GM23248 (cell line): ENCODE measurements around the gene CCL28. TPM values are rescaled to one million over a fixed set of nuclear protein-coding genes. Genes with fewer than 3 reads are reported as not detected.

Experiments used
- DNase-seq: peaks from one replicate; pipeline ENCODE4 v3.0.0-alpha.2; 2015
- H2AFZ ChIP-seq: fragments of 200-600 bp; sonication (generic); 2 replicates; pipeline ENCODE4 v1.6.1; 2016; ENCODE audit warnings: antibody characterized with exemption
- H3F3A ChIP-seq: fragments of 200-600 bp; sonication (generic); 2 replicates; pipeline ENCODE4 v1.6.1; 2016; ENCODE audit warnings: mild to moderate bottlenecking, antibody characterized with exemption, mixed run types; ENCODE audit not compliant: insufficient read depth
- H3K27ac ChIP-seq: fragments of 200-600 bp; sonication (generic); 2 replicates; pipeline ENCODE4 v1.5.1; 2016; ENCODE audit warnings: mild to moderate bottlenecking
- H3K27me3 ChIP-seq: fragments of 200-600 bp; sonication (generic); replicated peaks from 2 replicates; pipeline ENCODE4 v1.6.1; 2016; ENCODE audit warnings: mild to moderate bottlenecking; ENCODE audit not compliant: insufficient read depth
- H3K36me3 ChIP-seq: fragments of 200-600 bp; sonication (generic); 2 replicates; pipeline ENCODE4 v1.6.1; 2016; ENCODE audit warnings: low read depth, mild to moderate bottlenecking
- H3K4me1 ChIP-seq: fragments of 200-600 bp; sonication (generic); 2 replicates; pipeline ENCODE4 v1.6.1; 2016; ENCODE audit warnings: mild to moderate bottlenecking; ENCODE audit not compliant: insufficient read depth
- H3K4me2 ChIP-seq: fragments of 200-600 bp; sonication (generic); one replicate; pipeline ENCODE4 v1.6.1; 2016; ENCODE audit warnings: mild to moderate bottlenecking; ENCODE audit not compliant: unreplicated experiment
- H3K4me3 ChIP-seq: fragments of 200-600 bp; sonication (generic); 2 replicates; pipeline ENCODE4 v1.5.1; 2016; ENCODE audit warnings: mild to moderate bottlenecking
- H3K79me2 ChIP-seq: fragments of 200-600 bp; sonication (generic); 2 replicates; pipeline ENCODE4 v1.6.1; 2016; ENCODE audit warnings: mild to moderate bottlenecking; ENCODE audit not compliant: insufficient read depth
- H3K9ac ChIP-seq: fragments of 200-600 bp; sonication (generic); 2 replicates; pipeline ENCODE4 v1.6.1; 2016; ENCODE audit warnings: mild to moderate bottlenecking
- H3K9me2 ChIP-seq: fragments of 200-600 bp; sonication (generic); 2 replicates; pipeline ENCODE4 v1.6.1; 2016; ENCODE audit warnings: mixed run types, mild to moderate bottlenecking, moderate library complexity; ENCODE audit not compliant: insufficient read depth
- H3K9me3 ChIP-seq: fragments of 200-600 bp; sonication (generic); one replicate; pipeline ENCODE4 v1.6.1; 2017; ENCODE audit warnings: low read depth
- H4K20me1 ChIP-seq: fragments of 200-600 bp; sonication (generic); 2 replicates; pipeline ENCODE4 v1.6.0; 2016; ENCODE audit not compliant: insufficient read depth
- EZH2 ChIP-seq: fragments of 200-600 bp; sonication (generic); IDR thresholded peaks from 2 replicates; pipeline ENCODE4 v1.6.1; 2018; ENCODE audit warnings: antibody characterized with exemption, mild to moderate bottlenecking; ENCODE audit not compliant: insufficient read depth, poor library complexity, severe bottlenecking
- EZH2phosphoT487 ChIP-seq: fragments of 200-600 bp; sonication (generic); IDR thresholded peaks from 2 replicates; pipeline ENCODE4 v1.6.1; 2018; ENCODE audit warnings: antibody characterized with exemption, moderate library complexity, mild to moderate bottlenecking, low read depth; ENCODE audit not compliant: insufficient read depth
- WGBS, 2 experiments: methylation state at CpG; one replicate each; pipeline ENCODE4 v1.1.6; 2015 to 2017; ENCODE audit warnings: low lambda C conversion rate in 2 of 2, low coverage in 1 of 2; ENCODE audit errors: missing lambda C conversion rate in 2 of 2; 5-methylcytosine and 5-hydroxymethylcytosine counted together
- in situ Hi-C: fragments of 300-500 bp; cut with MboI; formaldehyde crosslinking; loops from 2 replicates; pipeline ENCODE4 v1.15.0; 2020
- polyA plus RNA-seq: library from polyadenylated mRNA; unstranded; fragments of >200 nt; fragmentation: Nextera tagmentation; extraction: Ambion mirVana; gene quantifications from 2 replicates; pipeline ENCODE4 v1.2.1, GENCODE V29; 2016
- total RNA-seq: library from RNA; depleted of rRNA; stranded (reverse); fragments of >200 nt; shearing (Covaris generic); gene quantifications from 2 replicates; pipeline ENCODE4 v1.2.3, GENCODE V29; 2014

The CCL28 gene
- total and polyA plus RNA-seq, 2 experiments from 2014 or later, result 1.3 to 1.4 TPM

DNA sequence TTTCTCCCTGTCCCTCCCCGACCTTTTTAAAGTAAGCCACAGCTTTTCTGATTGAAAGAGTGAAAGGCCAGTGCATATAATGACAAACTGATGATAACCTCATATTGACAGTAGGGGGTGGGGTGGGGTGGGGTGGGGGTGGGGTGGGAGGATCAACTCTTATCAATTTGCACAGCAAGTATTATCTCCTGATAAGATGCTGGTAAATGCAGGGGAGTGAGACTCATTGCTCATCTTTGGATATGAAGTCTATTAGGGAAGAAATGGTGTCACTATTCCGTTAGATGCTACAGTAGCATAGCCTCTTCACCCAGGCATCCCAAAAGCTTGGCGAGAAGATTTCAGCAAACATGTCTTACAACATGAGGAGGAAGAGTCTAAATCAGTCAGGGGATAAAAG lies 60.1 kb downstream of the CCL28 start:
- Histone ChIP-seq H3K4me2 (no peak overlapping the region), H3K4me3 (no peak overlapping the region), H3K4me1 (no peaks in the 10 kb centered on the region), H3K9ac (no peak overlapping the region), H3K9me3 (no peaks in the 10 kb centered on the region), H3K79me2 (no peaks in the 10 kb centered on the region), H2AFZ (no peak overlapping the region), H4K20me1 (no peaks in the 10 kb centered on the region), H3K9me2 (no peaks in the 10 kb centered on the region), H3F3A (no peaks in the 10 kb centered on the region), H3K27me3 (0 out of 2 replicates have a peak, but pooled peaks cover 4% of the 10 kb centered on the region), H3K36me3 (no peaks in the 10 kb centered on the region), H3K27ac (no peak overlapping the region)
- TF ChIP-seq EZH2 (no peak), EZH2phosphoT487 (no peak)
- DNase-seq, result no peak
- in situ Hi-C loops, result no loop called here
- WGBS, 2 experiments, result 26 to 39% methylated on average over 3 of the region's 3 CpGs

DNA sequence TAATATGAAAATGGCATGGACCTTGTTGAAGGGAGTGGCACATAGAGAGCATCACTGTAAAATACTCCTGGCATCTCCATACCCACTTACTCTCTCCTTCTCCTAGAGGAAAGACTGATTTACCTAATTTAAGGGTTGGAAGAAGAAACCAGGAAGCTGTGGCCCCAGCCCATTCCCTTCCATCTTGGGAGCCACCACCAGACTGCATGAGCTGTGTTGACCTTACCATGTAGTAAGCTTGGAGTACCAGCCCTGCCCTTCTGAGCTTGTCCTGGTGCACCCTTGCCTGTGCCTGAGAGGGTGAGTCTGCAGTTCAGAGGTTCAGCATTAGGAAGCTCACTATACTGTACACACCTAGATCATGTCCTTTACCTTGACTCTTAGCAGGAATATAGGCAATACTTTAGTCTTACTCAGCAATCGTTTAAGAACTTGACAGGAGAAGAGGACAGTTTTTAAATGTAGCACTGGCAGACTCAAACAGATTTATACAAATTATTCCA lies 63.3 kb downstream of the CCL28 start:
- TF ChIP-seq EZH2phosphoT487 (no peak), EZH2 (no peak)
- no peaks in the 10 kb centered on the region for H3K9me3 ChIP-seq
- H3K9me2 ChIP-seq, result no peaks in the 10 kb centered on the region
- in situ Hi-C loops, result no loop called here
- H3K36me3 ChIP-seq, result no peaks in the 10 kb centered on the region
- no peaks in the 10 kb centered on the region for H3K4me1 ChIP-seq
- 50 to 78% methylated on average over 1 of the region's 1 CpG for WGBS, 2 experiments
- H3K27me3 ChIP-seq, result 0 out of 2 replicates have a peak, but pooled peaks cover 4% of the 10 kb centered on the region
- H3F3A ChIP-seq, result no peaks in the 10 kb centered on the region
- no peaks in the 10 kb centered on the region for H4K20me1 ChIP-seq
- H3K79me2 ChIP-seq, result no peaks in the 10 kb centered on the region
- no peak overlapping the region for H3K4me3 ChIP-seq
- no peak for DNase-seq
- H3K4me2 ChIP-seq, result no peak overlapping the region
- H3K9ac ChIP-seq, result no peak overlapping the region
- H2AFZ ChIP-seq, result no peak overlapping the region
- H3K27ac ChIP-seq, result no peak overlapping the region

DNA sequence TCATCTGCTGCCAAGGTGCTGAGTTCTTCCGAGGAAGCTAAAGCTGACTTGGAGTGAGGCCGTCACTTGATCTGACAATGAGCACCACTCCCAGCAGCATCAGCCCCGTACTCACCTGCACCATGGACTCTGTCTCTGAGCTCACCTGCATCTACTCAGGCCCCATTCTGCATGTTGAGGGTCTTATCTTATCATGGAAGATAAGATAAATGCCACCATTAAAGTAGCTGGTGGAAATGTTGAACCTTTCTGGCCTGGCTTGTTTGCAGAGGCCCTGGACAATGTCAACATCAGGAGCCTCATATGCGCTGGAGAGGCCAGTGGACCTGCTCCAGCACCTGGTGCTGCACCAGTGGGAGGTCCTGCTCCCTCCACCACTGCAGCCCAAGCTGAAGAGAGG lies 64.0 kb downstream of the CCL28 start:
- H3K79me2 ChIP-seq, result no peaks in the 10 kb centered on the region
- no peak overlapping the region for H3K4me3 ChIP-seq
- H3K4me2 ChIP-seq, result no peak overlapping the region
- TF ChIP-seq EZH2 (no peak), EZH2phosphoT487 (no peak)
- no peaks in the 10 kb centered on the region for H4K20me1 ChIP-seq
- in situ Hi-C loops, result no loop called here
- H3K9ac ChIP-seq, result no peak overlapping the region
- H3K9me2 ChIP-seq, result no peaks in the 10 kb centered on the region
- H3K4me1 ChIP-seq, result no peaks in the 10 kb centered on the region
- WGBS, 2 experiments, result 67 to 69% methylated on average over 4 of the region's 4 CpGs
- H3K27ac ChIP-seq, result no peak overlapping the region
- no peak overlapping the region for H2AFZ ChIP-seq
- no peaks in the 10 kb centered on the region for H3K9me3 ChIP-seq
- H3F3A ChIP-seq, result no peaks in the 10 kb centered on the region
- DNase-seq, result no peak
- no peaks in the 10 kb centered on the region for H3K36me3 ChIP-seq
- H3K27me3 ChIP-seq, result 0 out of 2 replicates have a peak, but pooled peaks cover 4% of the 10 kb centered on the region

DNA sequence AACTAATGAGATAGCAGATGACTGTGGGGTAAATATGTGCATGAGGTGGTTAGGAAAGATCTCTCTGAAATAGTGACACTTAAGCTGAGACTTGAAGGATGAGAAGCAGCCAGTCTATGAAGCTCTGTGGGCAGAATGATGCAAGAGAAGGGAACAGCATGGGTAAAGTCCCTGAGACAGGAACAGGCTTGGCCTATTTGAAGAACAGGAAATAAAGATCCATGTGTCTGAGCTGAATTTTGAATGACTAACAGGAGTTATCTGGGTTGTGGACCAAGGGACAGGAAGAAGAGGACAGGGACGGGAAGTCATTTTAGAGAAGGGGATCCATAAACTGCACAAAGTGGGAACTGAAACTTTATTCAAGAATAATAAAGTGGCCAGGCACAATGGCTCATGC lies 73.3 kb downstream of the CCL28 start:
- Histone ChIP-seq H2AFZ (no peak overlapping the region), H3K36me3 (no peaks in the 10 kb centered on the region), H3K9me3 (no peaks in the 10 kb centered on the region), H3F3A (no peaks in the 10 kb centered on the region), H3K9me2 (no peaks in the 10 kb centered on the region), H3K4me2 (no peak overlapping the region), H3K27ac (no peak overlapping the region), H3K9ac (no peak overlapping the region), H3K27me3 (no peaks in the 10 kb centered on the region), H3K79me2 (no peaks in the 10 kb centered on the region), H4K20me1 (no peaks in the 10 kb centered on the region), H3K4me1 (no peaks in the 10 kb centered on the region), H3K4me3 (no peak overlapping the region)
- DNase-seq, result no peak
- in situ Hi-C loops, result no loop called here
- no peak for TF ChIP-seq EZH2
- no peak for TF ChIP-seq EZH2phosphoT487
- 58 to 67% methylated on average over 1 of the region's 1 CpG for WGBS, 2 experiments

DNA sequence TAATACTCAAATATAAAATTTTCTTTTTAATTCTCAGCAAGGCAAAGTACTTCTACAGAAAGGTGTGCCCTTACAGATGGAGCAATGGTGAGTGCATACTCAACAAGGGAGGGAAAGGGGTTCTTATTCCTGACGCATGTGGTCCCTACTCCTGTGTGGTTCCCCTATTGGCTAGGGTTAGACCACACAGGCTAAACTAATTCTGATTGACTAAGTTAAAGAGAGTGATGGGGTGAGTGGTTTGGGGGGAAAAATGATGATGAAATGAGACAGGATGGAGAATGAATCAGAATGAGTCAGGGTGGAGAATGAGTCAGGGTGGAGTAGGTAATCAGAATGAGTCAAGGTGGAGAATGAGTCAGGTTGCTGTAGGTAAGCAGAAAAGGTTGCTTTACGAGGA lies 76.0 kb downstream of the CCL28 start:
- no peaks in the 10 kb centered on the region for H4K20me1 ChIP-seq
- no peaks in the 10 kb centered on the region for H3K36me3 ChIP-seq
- H2AFZ ChIP-seq, result no peak overlapping the region
- no peak overlapping the region for H3K4me2 ChIP-seq
- no peak overlapping the region for H3K27ac ChIP-seq
- TF ChIP-seq EZH2phosphoT487 (no peak), EZH2 (no peak)
- H3K9ac ChIP-seq, result no peak overlapping the region
- H3F3A ChIP-seq, result no peaks in the 10 kb centered on the region
- 75 to 76% methylated on average over 2 of the region's 2 CpGs for WGBS, 2 experiments
- no peaks in the 10 kb centered on the region for H3K27me3 ChIP-seq
- in situ Hi-C loops, result no loop called here
- no peaks in the 10 kb centered on the region for H3K79me2 ChIP-seq
- DNase-seq, result no peak
- no peaks in the 10 kb centered on the region for H3K9me2 ChIP-seq
- no peak overlapping the region for H3K4me3 ChIP-seq
- peaks cover 3% of the 10 kb centered on the region; the same call in 1 of the 2 replicates for H3K4me1 ChIP-seq
- no peaks in the 10 kb centered on the region for H3K9me3 ChIP-seq
